Right ventricle myocardium superior (tissue), 1 donor: ENCODE measurements around the gene IDH1. TPM values are rescaled to one million over a fixed set of nuclear protein-coding genes. Genes with fewer than 3 reads are reported as not detected.
A peak's percentile ranks its signal among the peaks of the same experiment; 100 is the strongest.
"Not testable (repeated sequence)": the region's sequence is repeated elsewhere in the genome, so short reads cannot be mapped to it uniquely, and the experiment has no call there.

Experiments
- ATAC-seq: fragments of 200-7000 bp; cut with Tn5 transposase; one replicate; pipeline ENCODE4 v1.9.1; 2020; ENCODE audit warnings: mild to moderate bottlenecking; ENCODE audit not compliant: poor library complexity
- DNase-seq: peaks from one replicate; pipeline ENCODE4 v3.0.0-alpha.2; 2020
- intact Hi-C: fragments of 100-400 bp; cut with DNase I; formaldehyde crosslinking; loops from one replicate; pipeline ENCODE4 v1.11.2; 2022
- long read RNA-seq: library from polyadenylated mRNA; unstranded; transcript quantifications from one replicate; pipeline ENCODE4 v2.0.0, GENCODE V29; 2021
- total RNA-seq: library from RNA; stranded (reverse); fragmentation: NEBNext Ultra II Directional; extraction: Animal tissue kit (Norgen Biotek cat#: 25700); gene quantifications from one replicate; pipeline ENCODE4 v1.2.1, GENCODE V29; 2021
- donor health status: DM: no; HTN: yes; CAD: no; lungs with severe emphysema.

The IDH1 gene
- total RNA-seq, result 43.6 TPM
- long read RNA-seq, transcript IDH1-203 (10 exons, 2,441 nt), result minor isoform, 5 of 137 reads
- long read RNA-seq, transcript IDH1-205 (10 exons, 2,298 nt), result minor isoform, 20 of 137 reads
- long read RNA-seq, transcript IDH1-201 (10 exons, 2,382 nt), result major isoform, 108 of 137 reads
- long read RNA-seq, partial matches to known transcripts, result 3 of 137 reads
- long read RNA-seq, other reads (novel, unspliced or antisense), result 1 of 137 reads

- peak; percentile 94 for ATAC-seq
- intact Hi-C loops, result no loop called here
- DNase-seq, result peak; percentile 98
Observed at GRCh38 chr2:208254871-208255556, at the start of gene IDH1. TSS of gene IDH1 (minus strand) at chr2:208255071. CDS start at chr2:208251551, 3,520 bp downstream.

DNA sequence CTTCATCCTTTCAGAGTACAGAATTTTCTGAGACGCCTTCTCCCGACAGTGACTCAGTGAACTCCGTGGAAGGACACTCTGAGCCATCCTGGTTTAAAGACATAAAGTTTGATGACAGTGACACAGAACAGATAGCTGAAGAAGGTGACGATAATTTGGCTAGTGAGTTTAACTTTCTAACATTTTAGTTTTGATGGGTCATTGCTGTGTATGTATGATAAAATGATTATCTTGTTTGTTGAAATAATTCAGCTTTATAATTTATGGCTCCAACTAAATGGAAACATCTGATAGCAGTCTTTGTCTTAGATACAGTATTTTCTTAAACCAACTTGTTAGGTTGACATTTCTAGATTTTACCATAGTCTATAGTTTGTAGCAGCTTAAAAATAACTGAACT is 49.3 kb upstream of the IDH1 start:
- intact Hi-C loops, result no loop called here
- ATAC-seq (no peak), DNase-seq (no peak)

- ATAC-seq (no peak), DNase-seq (no peak)
- intact Hi-C loops, result no loop called here
Observed at GRCh38 chr2:208300847-208301618, 46.2 kb upstream of the IDH1 start.

- intact Hi-C loops, result no loop called here
- ATAC-seq (no peak), DNase-seq (no peak)
Observed at GRCh38 chr2:208297961-208298360, 43.1 kb upstream of the IDH1 start.

- intact Hi-C loops, result no loop called here
- DNase-seq (no peak), ATAC-seq (no peak)
Observed at GRCh38 chr2:208296610-208297009, 41.7 kb upstream of the IDH1 start.

- ATAC-seq, result no peak
Observed at GRCh38 chr2:208295834-208296233, 41.0 kb upstream of the IDH1 start.

DNA sequence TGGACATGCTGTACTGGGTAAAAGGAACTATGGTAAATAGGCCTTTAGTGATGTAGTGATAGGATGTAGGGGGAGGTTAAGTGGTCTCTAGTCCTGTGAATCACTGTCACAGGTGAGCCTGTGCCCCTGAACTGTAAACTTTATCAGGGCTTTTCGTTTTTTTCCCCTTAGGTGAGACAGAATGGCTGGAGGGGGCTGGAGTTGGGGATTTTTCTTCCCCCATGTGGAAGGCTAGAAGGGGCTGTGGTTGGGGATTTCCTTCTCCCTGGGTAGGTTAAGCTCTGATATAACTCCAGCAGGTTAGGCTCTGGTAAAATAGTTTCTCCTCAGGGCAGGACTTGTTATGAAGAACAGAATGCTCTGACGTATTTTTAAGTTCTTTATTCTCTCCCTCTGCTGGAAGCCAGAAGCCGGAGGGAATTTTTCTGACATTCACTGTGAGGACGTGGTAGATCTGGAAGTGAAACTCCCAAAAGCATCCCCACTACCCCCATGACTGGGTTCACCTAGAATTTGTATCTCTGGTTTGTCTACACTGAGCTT is 39.7 kb upstream of the IDH1 start:
- DNase-seq, result no peak
- intact Hi-C loops, result no loop called here
- no peak for ATAC-seq

More at GRCh38 chr2:208295834-208296233, 41.0 kb upstream of the IDH1 start:
- DNase-seq, result no peak
- intact Hi-C loops, result no loop called here

- intact Hi-C loops, result no loop called here
- DNase-seq (no peak), ATAC-seq (peak; percentile 62)
Observed at GRCh38 chr2:208285853-208286252, 31.0 kb upstream of the IDH1 start.

- ATAC-seq, result no peak
- no peak for DNase-seq
- intact Hi-C loops, result no loop called here
Observed at GRCh38 chr2:208280933-208281332, 26.1 kb upstream of the IDH1 start.

DNA sequence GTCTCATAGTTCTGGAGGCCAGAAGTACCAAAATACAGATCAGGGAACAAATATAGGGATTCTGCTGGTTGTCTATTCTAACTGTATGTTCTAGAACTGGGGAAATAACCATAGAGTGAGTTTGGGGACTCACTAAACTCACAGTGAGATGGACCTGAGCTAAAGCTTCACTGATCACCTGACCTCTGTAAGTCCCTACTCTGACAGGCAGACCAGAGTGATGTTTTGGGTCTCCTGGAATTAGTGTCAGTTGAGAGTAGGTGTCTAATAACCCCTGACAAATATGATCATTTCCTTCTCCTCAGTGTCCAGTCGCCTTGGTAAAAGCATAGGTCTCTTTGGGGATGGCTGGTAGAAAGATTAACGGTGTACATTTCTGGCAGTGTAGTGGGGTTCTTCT is 25.4 kb upstream of the IDH1 start:
- DNase-seq, result no peak
- no peak for ATAC-seq
- intact Hi-C loops, result no loop called here

GRCh38 chr2:208279236-208279635 is 24.4 kb upstream of the IDH1 start:
- intact Hi-C loops, result no loop called here
- ATAC-seq, result no peak
- no peak for DNase-seq

- DNase-seq, result no peak
- intact Hi-C loops, result no loop called here
- no peak for ATAC-seq
Observed at GRCh38 chr2:208278549-208278948, 23.7 kb upstream of the IDH1 start.

- ATAC-seq, result no peak
- intact Hi-C loops, result no loop called here
- DNase-seq, result no peak
Observed at GRCh38 chr2:208274748-208275147, 19.9 kb upstream of the IDH1 start.

DNA sequence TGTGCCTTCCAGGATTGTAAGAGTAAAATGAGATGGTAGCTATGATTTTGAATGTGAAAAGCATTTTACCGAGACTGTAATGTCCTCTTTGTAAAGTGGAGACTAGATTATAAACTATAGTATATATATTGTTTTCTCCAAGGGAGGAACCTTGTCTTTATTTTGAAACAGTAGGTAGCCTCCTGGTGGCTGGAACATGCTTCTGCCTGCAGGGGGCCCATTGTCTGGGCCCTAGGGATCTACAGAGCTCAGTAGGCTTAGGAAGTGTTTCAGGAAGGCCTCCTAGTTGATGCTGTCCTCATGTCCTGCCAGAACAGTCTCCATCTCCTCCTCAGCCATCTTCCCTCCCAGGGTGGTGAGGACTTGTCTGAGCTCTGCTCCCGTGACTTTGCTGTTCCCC is 14.2 kb upstream of the IDH1 start:
- no peak for ATAC-seq
- intact Hi-C loops, result no loop called here

DNA sequence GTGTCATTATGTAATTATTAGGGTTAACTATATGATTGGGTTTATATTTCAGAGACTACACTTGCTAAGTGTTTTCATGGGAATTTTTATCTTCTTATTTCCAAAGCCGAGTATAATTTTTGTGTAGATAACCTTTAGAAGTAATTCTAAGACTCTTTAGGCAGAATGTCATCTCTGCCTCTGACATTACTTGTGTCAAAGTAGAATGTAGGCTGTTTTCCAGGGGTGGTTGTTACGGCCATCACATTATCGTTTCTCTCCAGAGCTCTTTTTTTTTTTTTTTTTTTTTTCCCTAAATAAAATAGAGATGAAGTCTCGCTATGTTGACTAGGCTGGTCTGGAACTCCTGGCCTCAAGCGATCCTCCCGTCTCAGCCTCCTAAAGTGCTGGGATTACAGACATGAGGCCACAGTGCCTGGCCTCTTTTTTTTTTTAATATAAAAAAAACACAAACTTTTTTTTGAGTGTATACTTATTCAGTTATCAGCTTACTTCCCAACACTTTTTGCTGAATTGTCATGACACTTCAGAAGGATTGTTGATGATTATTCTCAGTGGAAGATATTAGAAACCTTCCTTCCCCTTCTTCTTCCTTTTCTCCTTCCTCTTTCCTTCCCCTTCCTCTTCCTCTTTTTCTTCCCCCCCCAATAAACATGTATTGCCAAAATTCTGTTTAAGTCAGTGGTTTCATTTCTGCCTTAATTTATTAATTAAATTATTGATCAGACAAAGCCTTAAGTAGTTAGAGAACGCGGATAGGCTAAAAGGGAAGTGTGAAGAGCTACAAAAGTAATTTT is 13.5 kb upstream of the IDH1 start:
- ATAC-seq, result no peak

More for the DNA sequence above, 14.2 kb upstream of the IDH1 start:
- DNase-seq, result no peak

GRCh38 chr2:208267526-208267925 is 12.7 kb upstream of the IDH1 start:
- ATAC-seq, intact Hi-C loops, DNase-seq: not testable (repeated sequence)

More for the DNA sequence above, 13.5 kb upstream of the IDH1 start:
- intact Hi-C loops, result no loop called here
- no peak for DNase-seq

GRCh38 chr2:208266936-208267335 is 12.1 kb upstream of the IDH1 start:
- no peak for ATAC-seq
- DNase-seq, result no peak
- intact Hi-C loops, result no loop called here

- intact Hi-C loops, result no loop called here
- ATAC-seq (no peak), DNase-seq (no peak)
Observed at GRCh38 chr2:208266553-208266893, 11.7 kb upstream of the IDH1 start.
